Astrocyte (in vitro differentiated cells and primary cell): ENCODE measurements around the gene PSEN1. TPM values are rescaled to one million over a fixed set of nuclear protein-coding genes. Genes with fewer than 3 reads are reported as not detected.

Experiments
- DNase-seq: peaks from one replicate; pipeline ENCODE4 v3.0.0-alpha.2; 2010; ENCODE audit warnings: low read depth
- FAIRE-seq: peaks from 2 replicates; lab custom pipeline; 2011; peaks lifted over from hg19 to GRCh38; lab: Jason Lieb, UNC
- H2AFZ ChIP-seq: 2 replicates; pipeline ENCODE4 v1.6.0; 2012; ENCODE audit warnings: low read depth, low read length, inconsistent platforms
- H3K27ac ChIP-seq: 2 replicates; pipeline ENCODE4 v1.5.1; 2011; ENCODE audit warnings: low read depth, low read length, inconsistent platforms
- H3K27me3 ChIP-seq: 2 replicates; pipeline ENCODE4 v1.6.0; 2011; ENCODE audit warnings: low read length, inconsistent platforms; ENCODE audit not compliant: insufficient read depth
- H3K36me3 ChIP-seq: 2 replicates; pipeline ENCODE4 v1.5.1; 2011; ENCODE audit warnings: low read length, inconsistent platforms; ENCODE audit not compliant: insufficient read depth
- H3K4me1 ChIP-seq: 2 replicates; pipeline ENCODE4 v1.5.1; 2011; ENCODE audit warnings: low read length, inconsistent platforms; ENCODE audit not compliant: insufficient read depth
- H3K4me2 ChIP-seq: 2 replicates; pipeline ENCODE4 v1.6.0; 2012; ENCODE audit warnings: low read length, inconsistent platforms
- H3K4me3 ChIP-seq: 2 replicates; pipeline ENCODE4 v1.5.1; 2011; ENCODE audit warnings: low read depth, mild to moderate bottlenecking, low read length, inconsistent platforms; ENCODE audit not compliant: insufficient read depth
- H3K79me2 ChIP-seq: 2 replicates; pipeline ENCODE4 v1.6.0; 2012; ENCODE audit warnings: mild to moderate bottlenecking, low read length, inconsistent platforms; ENCODE audit not compliant: insufficient read depth
- H3K9ac ChIP-seq: 2 replicates; pipeline ENCODE4 v1.6.0; 2012; ENCODE audit warnings: mild to moderate bottlenecking, low read length, inconsistent platforms
- H3K9me3 ChIP-seq: 2 replicates; pipeline ENCODE4 v1.5.1; 2012; ENCODE audit warnings: low read depth, mild to moderate bottlenecking, low read length, inconsistent platforms; ENCODE audit not compliant: insufficient read depth
- H4K20me1 ChIP-seq: 2 replicates; pipeline ENCODE4 v1.6.0; 2012; ENCODE audit warnings: low read length, inconsistent platforms; ENCODE audit not compliant: insufficient read depth
- H3K27ac Mint-ChIP-seq: one replicate; pipeline ENCODE4 v1.8.0; 2021; ENCODE audit warnings: mild to moderate bottlenecking, mixed read lengths; ENCODE audit not compliant: unreplicated experiment
- H3K27me3 Mint-ChIP-seq: one replicate; pipeline ENCODE4 v1.8.0; 2021; ENCODE audit warnings: low read depth, mixed read lengths; ENCODE audit not compliant: unreplicated experiment
- H3K36me3 Mint-ChIP-seq: one replicate; pipeline ENCODE4 v1.8.0; 2021; ENCODE audit warnings: low read depth, mixed read lengths; ENCODE audit not compliant: unreplicated experiment
- H3K4me1 Mint-ChIP-seq: one replicate; pipeline ENCODE4 v1.8.0; 2021; ENCODE audit warnings: low read depth, mixed read lengths; ENCODE audit not compliant: unreplicated experiment
- H3K4me3 Mint-ChIP-seq: one replicate; pipeline ENCODE4 v1.8.0; 2021; ENCODE audit warnings: mild to moderate bottlenecking, moderate library complexity, mixed read lengths; ENCODE audit not compliant: unreplicated experiment
- H3K9me3 Mint-ChIP-seq: one replicate; pipeline ENCODE4 v1.8.0; 2021; ENCODE audit warnings: mild to moderate bottlenecking, mixed read lengths; ENCODE audit not compliant: unreplicated experiment
- CTCF ChIP-seq: IDR thresholded peaks from 2 replicates; pipeline ENCODE4 v1.5.1; 2011; ENCODE audit warnings: low read depth, mild to moderate bottlenecking, inconsistent platforms, low read length, moderate library complexity; ENCODE audit not compliant: insufficient read depth
- EZH2 ChIP-seq: IDR thresholded peaks from 2 replicates; pipeline ENCODE4 v1.6.1; 2012; ENCODE audit warnings: mild to moderate bottlenecking, low read length, inconsistent platforms; ENCODE audit not compliant: insufficient read depth
- total RNA-seq: library from RNA; stranded (reverse); gene quantifications from 2 replicates; pipeline ENCODE4 v1.2.1, GENCODE V29; 2021

PSEN1 gene
- total RNA-seq, 1 donor from 2014 or later: 89.5 TPM

DNA sequence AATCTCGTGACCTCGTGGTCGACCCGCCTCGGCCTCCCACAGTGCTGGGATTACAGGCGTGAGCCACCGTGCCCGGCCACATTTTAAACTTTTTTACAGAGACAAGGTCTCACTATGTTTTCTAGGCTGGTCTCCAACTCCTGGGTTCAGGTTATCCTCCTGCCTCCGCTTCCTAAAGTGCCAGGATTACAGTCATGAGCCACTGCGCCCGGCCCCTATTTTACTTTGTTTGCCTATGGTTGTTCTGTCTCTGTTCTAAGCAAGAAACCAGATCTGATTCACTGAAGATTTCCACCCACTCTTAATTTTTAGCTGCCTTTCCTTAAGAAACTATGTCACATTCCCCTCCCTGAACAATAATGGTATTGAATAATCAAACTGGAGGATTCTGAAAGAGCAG, 38.9 kb upstream of the PSEN1 start:
- Mint-ChIP-seq H3K36me3 (peaks cover 25% of the 10 kb centered on the region), H3K27me3 (no peaks in the 10 kb centered on the region), H3K27ac (peak overlapping the region; percentile 79), H3K4me1 (no peaks in the 10 kb centered on the region), H3K9me3 (no peaks in the 10 kb centered on the region), H3K4me3 (no peak overlapping the region)
- TF ChIP-seq EZH2 (no peak), CTCF (no peak)
- Histone ChIP-seq H3K36me3 (peaks cover 55% of the 10 kb centered on the region), H3K4me3 (no peak overlapping the region), H3K4me1 (no peaks in the 10 kb centered on the region), H4K20me1 (peaks cover 46% of the 10 kb centered on the region), H3K9ac (no peak overlapping the region), H3K27ac (no peak overlapping the region), H3K79me2 (peaks cover 67% of the 10 kb centered on the region), H2AFZ (no peak overlapping the region), H3K4me2 (no peak overlapping the region), H3K27me3 (no peaks in the 10 kb centered on the region), H3K9me3 (no peaks in the 10 kb centered on the region)
- DNase-seq (no peak), FAIRE-seq (no peak)

GRCh38 chr14:73100334-73100733, 36.0 kb upstream of the PSEN1 start:
- Histone ChIP-seq H3K36me3 (peaks cover 69% of the 10 kb centered on the region), H3K4me3 (no peak overlapping the region), H2AFZ (no peak overlapping the region), H3K4me2 (no peak overlapping the region), H3K9ac (no peak overlapping the region), H3K4me1 (peaks cover 3% of the 10 kb centered on the region), H3K9me3 (no peaks in the 10 kb centered on the region), H3K27me3 (no peaks in the 10 kb centered on the region), H3K27ac (no peak overlapping the region), H4K20me1 (peaks cover 26% of the 10 kb centered on the region), H3K79me2 (peaks cover 48% of the 10 kb centered on the region)
- Mint-ChIP-seq H3K36me3 (peaks cover 27% of the 10 kb centered on the region), H3K4me3 (no peak overlapping the region), H3K27me3 (no peaks in the 10 kb centered on the region), H3K9me3 (no peaks in the 10 kb centered on the region), H3K27ac (no peak overlapping the region), H3K4me1 (peaks cover 3% of the 10 kb centered on the region)
- TF ChIP-seq CTCF (no peak), EZH2 (no peak)
- DNase-seq (no peak), FAIRE-seq (no peak)

DNA sequence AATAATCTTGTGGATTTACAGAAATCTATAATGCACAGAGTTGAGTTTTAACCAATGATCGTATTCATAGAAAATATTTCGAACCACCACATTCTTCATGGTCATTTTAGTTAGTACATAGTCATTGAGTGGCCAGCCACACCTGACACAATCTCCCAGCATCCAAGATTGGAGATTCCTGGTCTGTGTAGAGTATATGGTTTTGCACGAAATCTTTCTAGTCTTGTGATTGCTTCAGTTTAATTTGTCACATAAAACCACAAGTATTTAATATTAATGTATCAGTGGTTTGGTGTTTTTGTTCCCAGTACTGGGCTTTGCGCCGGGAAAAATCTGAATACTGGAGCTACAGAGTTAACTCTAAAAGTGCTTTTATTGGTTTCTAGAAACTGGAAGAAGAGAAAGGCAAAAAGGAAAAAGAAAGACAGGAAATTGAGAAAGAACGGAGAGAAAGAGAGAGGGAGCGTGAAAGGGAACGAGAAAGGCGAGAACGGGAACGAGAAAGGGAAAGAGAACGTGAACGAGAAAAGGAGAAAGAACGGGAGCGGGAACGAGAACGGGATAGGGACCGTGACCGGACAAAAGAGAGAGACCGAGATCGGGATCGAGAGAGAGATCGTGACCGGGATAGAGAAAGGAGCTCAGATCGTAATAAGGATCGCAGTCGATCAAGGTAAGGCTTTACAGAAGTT, 33.4 kb upstream of the PSEN1 start:
- peaks cover 27% of the 10 kb centered on the region for H3K79me2 ChIP-seq
- TF ChIP-seq EZH2 (no peak), CTCF (no peak)
- H3K4me1 ChIP-seq: peaks cover 3% of the 10 kb centered on the region
- H3K4me3 ChIP-seq: no peak overlapping the region
- peaks cover 11% of the 10 kb centered on the region for H4K20me1 ChIP-seq
- no peak overlapping the region for H3K4me3 Mint-ChIP-seq
- H3K36me3 ChIP-seq: peaks cover 78% of the 10 kb centered on the region
- peaks cover 22% of the 10 kb centered on the region for H3K36me3 Mint-ChIP-seq
- H2AFZ ChIP-seq: no peak overlapping the region
- peak; percentile 64 for DNase-seq
- H3K9ac ChIP-seq: no peak overlapping the region
- H3K9me3 ChIP-seq: no peaks in the 10 kb centered on the region
- peaks cover 3% of the 10 kb centered on the region for H3K4me1 Mint-ChIP-seq
- H3K27ac ChIP-seq: no peak overlapping the region
- H3K27ac Mint-ChIP-seq: peak overlapping the region; percentile 9
- no peak overlapping the region for H3K4me2 ChIP-seq
- H3K27me3 Mint-ChIP-seq: no peaks in the 10 kb centered on the region
- H3K9me3 Mint-ChIP-seq: no peaks in the 10 kb centered on the region
- FAIRE-seq: no peak
- no peaks in the 10 kb centered on the region for H3K27me3 ChIP-seq
